H1 (cell line): ENCODE measurements around the gene TMEM106C. TPM values are rescaled to one million over a fixed set of nuclear protein-coding genes. Genes with fewer than 3 reads are reported as not detected.

Experiments used
- BACH1 ChIP-seq: IDR thresholded peaks from 2 replicates; pipeline ENCODE4 v1.6.1; 2012; ENCODE audit warnings: low read length, improper control_type of control experiment
- EGR1 ChIP-seq: IDR thresholded peaks from 2 replicates; pipeline ENCODE4 v1.6.1; 2011; ENCODE audit warnings: low read depth, low read length, borderline replicate concordance
- JUND ChIP-seq: IDR thresholded peaks from 2 replicates; pipeline ENCODE4 v1.6.1; 2011; ENCODE audit warnings: mild to moderate bottlenecking, improper control_type of control experiment, low read length
- KDM1A ChIP-seq: fragments of 200-600, 300-600 bp; sonication (generic); IDR thresholded peaks from 2 replicates; pipeline ENCODE4 v1.7.1; 2016; ENCODE audit warnings: mild to moderate bottlenecking, low read length, borderline replicate concordance
- POLR2AphosphoS5 ChIP-seq: IDR thresholded peaks from 2 replicates; pipeline ENCODE4 v1.6.1; 2011; ENCODE audit warnings: low read depth, low read length
- RBBP5 ChIP-seq: IDR thresholded peaks from 2 replicates; pipeline ENCODE4 v1.7.1; 2012; ENCODE audit warnings: low read depth, mild to moderate bottlenecking, inconsistent platforms, low read length, moderate library complexity, borderline replicate concordance
- SAP30 ChIP-seq: fragments of 300-600 bp; sonication (generic); IDR thresholded peaks from 2 replicates; pipeline ENCODE4 v1.7.1; 2012; ENCODE audit warnings: low read length, moderate library complexity, mild to moderate bottlenecking, inconsistent platforms; ENCODE audit not compliant: insufficient read depth, insufficient replicate concordance
- SP2 ChIP-seq: IDR thresholded peaks from 2 replicates; pipeline ENCODE4 v1.6.1; 2012; ENCODE audit warnings: mild to moderate bottlenecking, low read length, inconsistent platforms
- TAF1 ChIP-seq: IDR thresholded peaks from 2 replicates; pipeline ENCODE4 v1.6.1; 2011; ENCODE audit warnings: mild to moderate bottlenecking, low read depth, low read length
- YY1 ChIP-seq: IDR thresholded peaks from 2 replicates; pipeline ENCODE4 v1.6.1; 2011; ENCODE audit warnings: low read depth, mild to moderate bottlenecking, low read length
- polyA plus RNA-seq, 7 experiments: library from polyadenylated mRNA; depleted of rRNA in 3 of 7; stranded (reverse) in 5 of 7; unstranded in 2 of 7; fragments of >200 nt in 5 of 7; fragments of 200-250 nt in 2 of 7; gene quantifications; 1 replicate in 5 of 7; 2 replicates in 1 of 7; 4 replicates in 1 of 7; pipeline versions ENCODE4 v1.2.1 to v1.2.3, GENCODE V29; 2011 to 2013; ENCODE audit warnings: missing spikeins in 2 of 7, mixed read lengths in 2 of 7
- total RNA-seq: library from RNA; stranded (reverse); fragmentation: NEBNext Ultra II Directional; extraction: Animal tissue kit (Norgen Biotek cat#: 25700); gene quantifications from 2 replicates; pipeline ENCODE4 v1.2.1, GENCODE V29; 2021
- TF ChIP-seq, protein P1 (sequence below): IDR thresholded peaks from 2 replicates; pipeline ENCODE4 v1.6.1; 2011; ENCODE audit warnings: low read depth, mild to moderate bottlenecking, low read length; ENCODE audit not compliant: insufficient read depth

Gene TMEM106C
- total and polyA plus RNA-seq, 2 of the 8 experiments (the other 6 are each of a cell fraction or from before 2014, with no cell fraction given): 36.6 to 45.3 TPM

- no peak for TF ChIP-seq TAF1
- no peak for TF ChIP-seq RBBP5
- no peak for TF ChIP-seq POLR2AphosphoS5
- TF ChIP-seq YY1: 0 out of 2 replicates have a peak, but pooled peaks have one; percentile 36
- no peak for TF ChIP-seq JUND
- no peak for TF ChIP-seq KDM1A
- no peak for TF ChIP-seq EGR1
- TF ChIP-seq BACH1: no peak
- peak; percentile 20 for TF ChIP-seq SAP30
- TF ChIP-seq, protein P1, sequence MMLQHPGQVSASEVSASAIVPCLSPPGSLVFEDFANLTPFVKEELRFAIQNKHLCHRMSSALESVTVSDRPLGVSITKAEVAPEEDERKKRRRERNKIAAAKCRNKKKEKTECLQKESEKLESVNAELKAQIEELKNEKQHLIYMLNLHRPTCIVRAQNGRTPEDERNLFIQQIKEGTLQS: no peak
- no peak for TF ChIP-seq SP2
Measured at GRCh38 chr12:47964106-47964728, 821 bp downstream of the TMEM106C start (continued).
